CD4-positive, alpha-beta T cell treated with Interleukin-12 subunit alpha and Interleukin-12 subunit beta, for 1 hour (primary cell): ENCODE measurements around the gene BBC3.
"Not testable (repeated sequence)": the region's sequence is repeated elsewhere in the genome, so short reads cannot be mapped to it uniquely, and the experiment has no call there.

Source experiments
- DNase-seq: peaks from one replicate; pipeline ENCODE4 v3.0.0-alpha.2; 2020

Gene BBC3

DNA sequence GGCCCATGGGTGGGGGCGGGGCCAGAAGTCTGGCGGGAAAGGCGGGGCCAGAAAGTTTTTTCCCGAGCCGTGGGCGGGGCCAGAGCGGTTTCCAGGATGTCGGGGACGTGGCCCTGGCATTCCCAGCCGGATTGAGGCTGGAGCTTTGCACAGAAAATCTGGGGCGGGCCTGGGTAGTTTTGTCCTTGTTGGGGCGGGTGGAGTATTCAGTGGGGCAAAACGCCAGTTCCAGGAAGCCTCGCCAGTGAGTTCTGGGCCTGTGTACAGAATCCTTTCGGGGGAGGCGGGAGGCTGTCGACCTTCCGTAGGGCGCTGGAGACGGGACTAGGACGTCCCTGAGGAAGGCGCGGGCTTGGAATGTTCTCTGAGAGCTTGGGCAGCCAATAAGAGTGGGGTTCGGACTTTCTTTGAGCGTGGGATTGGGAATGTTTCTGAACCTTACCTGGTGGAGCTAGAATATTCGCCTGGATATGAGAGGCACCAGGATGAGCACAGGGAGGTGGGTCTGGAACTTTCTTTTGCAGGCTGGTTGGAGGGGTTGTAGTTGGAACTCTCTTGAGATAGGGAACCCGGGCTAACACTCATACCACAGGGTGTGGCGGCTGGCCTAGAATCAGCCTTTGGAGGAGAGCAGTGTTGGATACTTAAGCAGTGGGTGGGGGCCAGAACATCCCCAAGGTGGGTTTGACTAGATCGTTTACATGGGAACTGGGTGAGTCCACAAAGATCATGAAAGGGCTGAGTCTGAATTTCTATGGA is 26.6 kb upstream of the BBC3 start:
- no peak for DNase-seq

- peak; percentile 99 for DNase-seq
Measured at GRCh38 chr19:47256693-47257410, 25.9 kb upstream of the BBC3 start.

DNA sequence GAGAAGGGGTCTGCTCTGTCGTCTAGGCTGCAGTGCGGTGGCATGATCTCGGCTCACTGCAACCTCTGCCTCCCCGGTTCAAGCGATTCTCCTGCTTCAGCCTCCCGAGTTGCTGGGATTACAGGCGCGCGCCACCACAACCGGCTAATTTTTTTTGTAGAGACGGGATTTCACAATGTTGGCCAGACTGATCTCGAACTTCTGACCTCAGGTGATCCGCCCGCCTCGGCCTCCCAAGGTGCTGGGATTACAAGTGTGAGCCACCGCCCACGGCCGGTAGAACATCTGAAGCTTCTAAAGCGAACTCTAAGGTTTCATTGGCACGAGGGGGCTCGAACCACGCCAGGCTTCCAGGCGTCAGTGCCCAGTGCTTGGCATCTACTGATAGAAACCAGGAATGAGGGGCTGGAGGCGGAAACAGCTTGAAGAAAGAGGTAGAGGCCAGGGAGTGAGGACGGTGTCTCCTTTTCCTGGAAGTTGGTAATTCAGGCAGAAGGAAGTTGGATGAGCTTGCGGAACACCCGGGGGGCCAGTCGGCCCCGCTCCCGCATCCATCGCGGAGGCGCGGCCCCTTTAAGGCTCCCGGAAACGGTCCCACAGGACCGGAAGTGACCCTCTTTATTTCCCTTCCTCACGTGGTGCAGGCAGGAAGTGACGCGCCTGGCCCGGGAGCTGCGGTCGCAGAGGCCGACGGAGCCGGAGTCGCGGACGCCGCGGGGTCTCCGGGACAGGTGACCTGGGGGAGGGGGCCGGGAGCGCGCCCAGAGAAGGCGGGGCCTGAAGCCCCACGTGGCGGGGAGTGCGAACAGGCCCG is 25.1 kb upstream of the BBC3 start, which contains the start of gene CCDC9:
CCDC9 (plus strand) TSS at position 647 of the 814 bp plus-strand sequence. CDS start 1,876 bp downstream, outside the sequence.
- DNase-seq = peak; percentile 94

- no peak for DNase-seq
Measured at GRCh38 chr19:47253970-47254369, 23.0 kb upstream of the BBC3 start.

DNA sequence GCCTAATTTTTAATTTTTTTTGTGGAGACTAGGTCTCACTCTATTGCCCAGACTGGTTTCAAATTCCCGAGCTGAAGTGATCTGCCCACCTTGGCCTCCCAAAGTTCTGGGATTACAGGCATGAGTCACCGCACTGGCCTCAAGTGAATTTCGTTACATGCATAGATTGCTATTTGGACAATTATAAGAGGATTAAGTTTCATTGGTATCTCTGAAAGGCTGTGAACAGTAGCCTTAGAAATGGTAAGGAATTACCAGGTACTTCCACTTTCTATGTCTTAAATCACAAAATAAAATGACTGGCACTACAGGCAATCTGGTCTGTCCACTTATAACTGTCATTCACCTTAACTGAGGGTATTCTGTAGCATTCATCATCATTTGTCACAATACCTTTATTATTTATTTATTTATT is 22.5 kb upstream of the BBC3 start:
- DNase-seq = no peak

- DNase-seq = not testable (repeated sequence)
Measured at GRCh38 chr19:47253016-47253415, 22.0 kb upstream of the BBC3 start.

GRCh38 chr19:47247308-47247990 is 16.4 kb upstream of the BBC3 start:
- peak; percentile 84 for DNase-seq

- peak; percentile 94 for DNase-seq
Measured at GRCh38 chr19:47243776-47244547, 13.0 kb upstream of the BBC3 start.

DNA sequence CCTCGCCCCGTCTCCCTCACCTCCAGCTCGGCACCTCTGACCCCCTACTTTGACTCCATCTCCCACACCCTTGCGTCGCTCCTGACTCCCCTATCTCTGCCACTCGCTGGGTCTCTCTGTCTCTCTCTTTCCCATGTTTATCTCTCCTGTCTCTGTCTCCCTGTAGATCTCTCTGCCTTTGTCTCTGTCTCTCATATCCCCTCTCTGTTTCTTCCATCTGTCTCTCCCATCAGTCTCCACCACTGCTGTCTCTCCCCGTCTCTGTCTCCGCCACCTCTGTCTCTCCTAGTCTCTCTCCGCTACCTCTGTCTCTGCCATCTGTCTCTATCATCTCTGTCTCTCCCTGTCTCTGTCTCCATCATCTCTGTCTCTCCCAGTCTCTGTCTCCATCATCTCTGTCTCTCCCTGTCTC is 12.4 kb upstream of the BBC3 start:
- no peak for DNase-seq

- DNase-seq = no peak
Measured at GRCh38 chr19:47241919-47242577, 11.0 kb upstream of the BBC3 start.

DNA sequence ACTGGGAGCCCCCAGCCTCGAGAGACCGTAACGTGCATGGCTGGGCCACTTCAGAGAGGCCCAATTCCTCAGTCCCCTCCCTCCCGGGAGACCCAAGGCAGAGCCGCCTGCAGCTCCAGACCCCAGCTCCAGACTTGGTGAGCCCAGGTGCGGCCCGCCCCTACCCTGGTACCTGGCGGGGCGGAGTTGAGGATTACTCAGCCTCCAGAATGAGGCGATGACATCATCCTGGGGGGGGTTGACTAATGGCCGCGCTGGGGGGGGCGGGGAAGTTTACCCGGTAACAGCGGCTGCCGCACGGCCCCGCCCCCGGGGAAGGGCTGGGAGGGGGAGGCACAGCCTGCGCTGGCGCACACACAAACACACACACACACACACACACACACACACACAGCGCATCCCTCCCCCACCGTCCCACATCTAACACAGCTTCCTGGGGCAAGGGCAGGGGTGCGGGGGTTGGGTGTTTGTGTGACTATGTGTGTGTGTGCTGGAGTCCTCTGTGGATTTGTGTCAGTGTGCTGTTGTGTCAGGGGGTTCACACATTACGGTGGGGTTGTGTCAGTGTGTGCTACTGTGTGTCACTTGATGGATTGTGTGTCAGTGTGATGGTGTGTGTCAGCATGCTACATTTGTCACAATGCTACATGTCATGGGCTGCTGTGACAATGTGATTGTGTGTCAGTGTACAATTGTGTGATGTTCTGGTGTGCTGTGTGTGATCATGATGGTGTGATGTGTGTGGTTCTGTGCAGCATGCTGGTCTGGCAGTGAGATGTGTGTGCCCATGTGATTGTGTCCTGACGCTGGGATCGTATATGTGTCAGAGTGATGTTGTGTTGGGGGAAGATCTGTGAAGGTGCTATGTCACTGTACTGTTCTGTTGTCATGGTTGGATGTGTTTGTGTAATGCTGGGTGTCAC is 10.3 kb upstream of the BBC3 start:
- peak; percentile 94 for DNase-seq

GRCh38 chr19:47240556-47240955 is 9.6 kb upstream of the BBC3 start:
- no peak for DNase-seq

- peak; percentile 89 for DNase-seq
Measured at GRCh38 chr19:47239610-47240296, 8.8 kb upstream of the BBC3 start.

DNA sequence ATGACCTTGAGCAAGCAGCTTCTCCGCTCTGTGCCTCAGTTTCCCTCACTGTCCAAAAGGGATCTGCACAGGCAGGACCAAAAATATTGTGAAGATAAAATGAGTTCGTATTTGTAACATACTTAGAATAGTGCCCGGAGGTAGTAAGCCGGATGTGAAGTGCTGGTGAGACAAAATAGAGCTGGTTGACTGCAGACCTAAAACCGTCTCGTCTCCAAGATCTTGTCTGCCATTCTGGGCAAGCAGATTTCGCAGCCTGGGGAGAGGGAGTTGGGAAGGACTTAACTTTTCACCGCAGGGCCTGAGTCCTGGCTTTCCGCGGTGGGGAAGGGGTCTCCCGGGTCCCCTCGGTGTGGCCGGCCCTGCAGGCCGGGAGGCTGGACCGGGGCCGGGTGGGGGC is 8.2 kb upstream of the BBC3 start:
- peak; percentile 38 for DNase-seq

DNA sequence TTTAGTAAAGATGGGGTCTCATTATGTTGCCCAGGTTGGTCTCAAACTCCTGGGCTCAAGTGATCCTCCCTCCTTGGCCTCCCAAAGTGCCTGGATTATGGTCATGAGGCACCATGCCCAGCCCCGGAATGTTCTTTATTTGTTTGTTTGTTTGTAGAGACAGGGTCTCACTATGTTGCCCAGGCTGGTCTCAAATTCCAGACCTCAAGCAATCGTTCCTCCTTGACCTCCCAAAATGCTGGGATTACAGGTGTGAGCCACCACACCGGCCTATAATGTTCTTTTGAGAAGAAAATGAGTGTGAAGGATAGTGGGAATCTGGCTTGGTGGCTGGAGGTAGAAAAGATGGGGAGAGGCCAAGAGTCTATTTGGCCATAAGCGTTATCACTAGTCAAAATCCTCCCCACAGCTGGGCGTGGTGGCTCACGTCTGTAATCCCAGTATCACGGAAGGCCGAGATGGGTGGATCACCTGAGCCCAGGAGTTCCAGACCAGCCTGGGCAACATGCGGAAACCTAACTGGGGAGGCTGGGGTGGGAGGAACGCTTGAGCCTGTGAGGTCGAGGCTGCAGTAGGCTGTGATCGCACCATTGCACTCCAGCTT is 5.2 kb upstream of the BBC3 start:
- no peak for DNase-seq

DNA sequence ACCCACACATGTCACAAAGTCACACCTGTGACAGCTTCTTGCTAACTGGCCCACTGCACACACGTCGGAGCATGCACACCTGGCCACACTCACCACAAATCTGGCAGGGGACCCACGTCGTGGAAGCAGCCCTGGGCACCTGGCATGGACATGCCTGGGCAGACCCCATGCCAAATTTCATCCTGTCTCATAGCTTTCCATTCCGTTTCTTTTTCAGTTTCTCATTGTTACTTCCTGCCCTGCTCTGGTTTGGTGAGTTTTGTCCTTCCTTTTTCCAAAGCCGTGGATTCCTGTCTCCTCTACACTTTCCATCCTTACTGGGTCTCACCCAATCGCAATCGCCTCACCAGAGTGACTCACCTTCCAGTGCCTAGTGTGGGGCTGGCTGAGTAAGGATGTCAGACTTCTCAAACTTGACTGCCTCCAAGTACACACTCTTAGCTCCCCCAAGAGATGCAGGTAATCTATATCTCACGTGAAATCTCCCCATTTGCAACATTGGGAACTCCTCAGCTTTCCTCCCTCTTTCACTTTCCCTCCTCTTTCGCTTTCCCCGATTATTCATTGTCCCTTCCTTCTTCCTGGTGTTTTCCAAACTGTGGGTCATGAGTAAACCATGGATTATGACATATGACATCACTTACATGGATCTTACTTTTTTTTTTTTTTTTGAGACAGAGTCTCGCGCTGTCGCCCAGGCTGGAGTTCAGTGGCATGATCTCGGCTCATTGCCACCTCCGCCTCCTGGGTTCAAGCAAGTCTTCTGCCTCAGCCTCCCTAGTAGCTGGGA is 1.6 kb upstream of the BBC3 start:
- DNase-seq = no peak

DNA sequence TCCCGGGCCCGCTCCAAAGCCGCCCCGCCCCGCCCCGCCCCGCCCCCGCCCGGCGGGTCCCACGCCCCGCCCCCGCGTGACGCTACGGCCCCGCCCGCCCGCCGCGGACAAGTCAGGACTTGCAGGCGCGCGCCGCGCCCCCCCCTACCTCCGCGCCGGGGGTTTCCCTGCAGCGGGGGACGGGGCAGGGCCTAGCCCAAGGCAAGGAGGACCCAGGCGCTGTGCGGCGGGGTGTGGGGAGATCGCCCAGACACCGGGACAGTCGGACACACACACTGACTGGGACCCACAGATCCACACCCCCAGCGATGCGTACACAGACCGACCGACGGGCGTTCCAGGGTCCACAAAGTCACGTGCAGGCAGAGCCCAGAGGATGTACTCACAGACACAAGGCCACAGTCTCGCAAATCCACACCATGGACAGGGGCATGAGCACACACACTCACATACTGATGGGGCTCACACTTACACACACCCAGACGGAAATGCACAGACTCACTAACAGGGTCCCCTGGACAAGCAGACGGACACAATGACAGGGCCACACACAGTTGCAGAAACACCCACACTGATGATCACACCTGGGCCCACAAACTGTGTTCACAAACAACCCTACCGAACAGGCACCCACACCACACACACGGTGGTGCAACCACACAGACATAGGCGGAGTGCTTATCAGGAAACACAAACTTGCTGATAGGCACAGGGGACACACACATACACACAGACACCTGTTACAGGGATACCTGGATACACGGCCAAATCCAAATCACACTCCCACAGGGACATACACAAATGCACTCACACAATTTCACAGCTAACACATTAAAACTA is 436 bp upstream of the BBC3 start:
- DNase-seq = peak; percentile 95
